ENCODE measurements around the gene RUNX1. TPM values are rescaled to one million over a fixed set of nuclear protein-coding genes. Genes with fewer than 3 reads are reported as not detected.
A peak's percentile ranks its signal among the peaks of the same experiment; 100 is the strongest.

Gene RUNX1
- total RNA-seq, 1 donor from 2014 or later, result 4.4 TPM

GRCh38 chr21:34748862-34749261, 300.2 kb downstream of the RUNX1 start:
- no peak for DNase-seq (ENCODE audit: low read depth, low spot score)

DNA sequence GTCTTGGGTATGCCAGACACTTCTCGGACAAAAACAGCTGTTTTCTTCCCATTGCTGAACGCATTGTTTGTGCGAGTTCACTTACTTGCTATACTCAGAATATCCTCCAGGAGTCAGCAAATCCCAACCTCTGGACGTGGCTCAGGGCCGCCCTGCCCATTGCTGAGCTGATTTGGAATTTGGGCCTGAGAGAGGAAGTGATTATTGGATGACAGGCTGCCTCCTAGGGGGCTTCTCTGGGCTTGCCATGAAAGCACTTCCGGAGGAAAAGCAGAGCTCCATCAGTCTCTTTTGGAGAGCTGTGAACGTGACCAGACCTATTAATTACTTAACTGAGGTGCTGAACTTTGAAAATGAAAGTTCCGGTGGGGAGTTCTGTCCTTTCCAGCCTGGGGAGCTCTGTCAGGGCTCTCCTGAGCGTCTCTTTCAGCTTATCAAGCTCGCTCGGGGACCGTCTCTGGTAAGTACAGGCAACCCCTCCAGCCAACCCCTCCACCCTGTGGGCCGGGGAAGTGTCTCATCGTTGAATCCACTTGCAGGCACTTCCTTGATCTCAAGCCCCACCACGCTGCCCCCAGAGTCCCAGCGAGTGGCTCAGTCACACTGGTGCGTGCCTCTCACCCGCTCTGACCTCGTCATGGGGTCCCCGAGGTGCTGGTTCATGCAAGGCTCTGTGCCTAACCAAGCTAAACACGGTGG, 303.4 kb downstream of the RUNX1 start:
- peak; percentile 33 for DNase-seq (ENCODE audit: low read depth, low spot score)

DNA sequence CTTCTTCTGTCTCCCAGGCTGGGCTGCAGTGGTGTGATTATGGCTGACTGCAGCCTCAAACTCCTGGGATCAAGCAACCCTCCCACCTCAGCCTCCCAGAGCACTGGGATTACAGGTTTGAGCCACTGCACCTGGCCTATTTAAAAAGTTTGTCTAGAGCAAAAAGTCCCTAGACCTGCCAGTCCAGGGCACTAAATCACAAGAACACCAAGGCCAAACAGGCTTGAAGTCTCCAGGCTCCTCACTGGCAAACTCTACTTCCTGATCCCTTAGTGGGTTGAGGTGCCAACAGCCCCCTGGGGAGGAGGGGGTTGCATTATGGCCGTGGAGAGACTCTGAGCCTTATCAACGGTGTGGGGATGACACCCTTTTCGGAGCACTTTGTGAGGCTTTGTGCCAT, 304.3 kb downstream of the RUNX1 start:
- no peak for DNase-seq (ENCODE audit: low read depth, low spot score)

GRCh38 chr21:34743831-34744230, 305.3 kb downstream of the RUNX1 start:
- no peak for DNase-seq (ENCODE audit: low read depth, low spot score)

- no peak for DNase-seq (ENCODE audit: low read depth, low spot score)
Measured at GRCh38 chr21:34743285-34743684, 305.8 kb downstream of the RUNX1 start.

- DNase-seq (ENCODE audit: low read depth, low spot score), result no peak
Measured at GRCh38 chr21:34740198-34740597, 308.9 kb downstream of the RUNX1 start.
